HepG2 (cell line): ENCODE results near the gene ZCCHC8. TPM values are rescaled to one million over a fixed set of nuclear protein-coding genes. Genes with fewer than 3 reads are reported as not detected.

Experiments used
- BRD4 ChIP-seq: sonication (generic); formaldehyde crosslinking; IDR thresholded peaks from 2 replicates; pipeline ENCODE4 v1.4.0; 2020; ENCODE audit warnings: missing genetic modification reagents
- CENPX ChIP-seq: sonication (generic); formaldehyde crosslinking; IDR thresholded peaks from 2 replicates; pipeline ENCODE4 v1.9.0; 2021; ENCODE audit warnings: mild to moderate bottlenecking, missing genetic modification reagents, moderate library complexity
- KMT2A ChIP-seq: sonication (generic); formaldehyde crosslinking; IDR thresholded peaks from 2 replicates; pipeline ENCODE4 v1.4.0; 2020; ENCODE audit warnings: missing genetic modification reagents
- PAWR ChIP-seq: sonication (generic); formaldehyde crosslinking; IDR thresholded peaks from 2 replicates; pipeline ENCODE4 v1.4.0; 2020; ENCODE audit warnings: missing genetic modification reagents, mild to moderate bottlenecking, borderline replicate concordance
- POGZ ChIP-seq: sonication (generic); formaldehyde crosslinking; IDR thresholded peaks from 2 replicates; pipeline ENCODE4 v1.4.0; 2020; ENCODE audit warnings: mild to moderate bottlenecking, missing genetic modification reagents
- ZFP36 ChIP-seq: fragments of 150-350 bp; IDR thresholded peaks from 2 replicates; pipeline ENCODE4 v1.6.1; 2018; ENCODE audit warnings: borderline replicate concordance, low read length, low read depth; ENCODE audit not compliant: partially characterized antibody
- ZHX1 ChIP-seq: sonication (generic); formaldehyde crosslinking; IDR thresholded peaks from 2 replicates; pipeline ENCODE4 v1.8.1; 2022; ENCODE audit warnings: low read depth, mild to moderate bottlenecking, missing genetic modification reagents
- ZKSCAN8 ChIP-seq: IDR thresholded peaks from 2 replicates; pipeline ENCODE4 v1.6.1; 2016; ENCODE audit warnings: borderline replicate concordance, missing genetic modification reagents, missing compliant biosample characterization
- ZNF142 ChIP-seq: sonication (generic); formaldehyde crosslinking; IDR thresholded peaks from 2 replicates; pipeline ENCODE4 v1.4.0; 2020; ENCODE audit warnings: missing genetic modification reagents
- ZNF503 ChIP-seq: sonication (generic); formaldehyde crosslinking; IDR thresholded peaks from 2 replicates; pipeline ENCODE4 v1.4.0; 2020; ENCODE audit warnings: missing genetic modification reagents
- ZNF543 ChIP-seq: sonication (generic); formaldehyde crosslinking; IDR thresholded peaks from 2 replicates; pipeline ENCODE4 v1.4.0; 2020; ENCODE audit warnings: mild to moderate bottlenecking, missing genetic modification reagents
- ZNF687 ChIP-seq: sonication (generic); formaldehyde crosslinking; IDR thresholded peaks from 2 replicates; pipeline ENCODE4 v1.5.1; 2020; ENCODE audit warnings: mild to moderate bottlenecking, missing genetic modification reagents, moderate library complexity
- ZNF883 ChIP-seq: sonication (generic); formaldehyde crosslinking; IDR thresholded peaks from 2 replicates; pipeline ENCODE4 v1.5.1; 2020; ENCODE audit warnings: mild to moderate bottlenecking, missing genetic modification reagents; ENCODE audit errors: not compliant biosample characterization
- polyA plus RNA-seq, 8 experiments: library from polyadenylated mRNA; depleted of rRNA in 3 of 8; stranded (reverse) in 7 of 8; unstranded in 1 of 8; fragments of >200 nt; fragmentation: Illumina TruSeq in 4 of 8; extraction: Trizol in 4 of 8; gene quantifications; 2 replicates each; pipeline versions ENCODE4 v1.2.1 to v1.2.3, GENCODE V29; 2011 to 2016; ENCODE audit warnings: low read depth in 4 of 8, missing spikeins in 1 of 8, mixed read lengths in 1 of 8; ENCODE audit not compliant: insufficient read depth in 1 of 8
- total RNA-seq, 5 experiments: library from RNA; depleted of rRNA; stranded (reverse); fragments of >200 nt; fragmentation: Illumina TruSeq; extraction: Trizol; gene quantifications; 2 replicates each; pipeline ENCODE4 v1.2.3, GENCODE V29; 2016; ENCODE audit warnings: low read depth in 1 of 5

The ZCCHC8 gene
- total and polyA plus RNA-seq, 2 of the 13 experiments (the other 11 are each of a cell fraction or from before 2014, with no cell fraction given), result 18.6 to 20.9 TPM

- peak; percentile 91 for TF ChIP-seq ZNF687 (CRISPR knock-in tag)
- TF ChIP-seq POGZ, result peak; percentile 50; the same call in 1 of the 2 replicates
- no peak for TF ChIP-seq ZNF543 (CRISPR knock-in tag)
- no peak for TF ChIP-seq ZKSCAN8
- no peak for TF ChIP-seq CENPX (CRISPR knock-in tag)
- peak; percentile 85 for TF ChIP-seq KMT2A (CRISPR knock-in tag)
- no peak for TF ChIP-seq ZNF142
- no peak for TF ChIP-seq ZFP36
- peak; percentile 75 for TF ChIP-seq BRD4
- TF ChIP-seq ZNF883 (CRISPR knock-in tag), result peak; percentile 18
- TF ChIP-seq PAWR, result no peak
- no peak for TF ChIP-seq ZNF503 (CRISPR knock-in tag)
- TF ChIP-seq ZHX1 (CRISPR knock-in tag), result peak; percentile 91
Measured at GRCh38 chr12:122526683-122527477, 26.1 kb upstream of the ZCCHC8 start, which contains the start of the genes KNTC1 and RSRC2 (continued).
